ENCODE measurements around the gene THUMPD3.

DNA sequence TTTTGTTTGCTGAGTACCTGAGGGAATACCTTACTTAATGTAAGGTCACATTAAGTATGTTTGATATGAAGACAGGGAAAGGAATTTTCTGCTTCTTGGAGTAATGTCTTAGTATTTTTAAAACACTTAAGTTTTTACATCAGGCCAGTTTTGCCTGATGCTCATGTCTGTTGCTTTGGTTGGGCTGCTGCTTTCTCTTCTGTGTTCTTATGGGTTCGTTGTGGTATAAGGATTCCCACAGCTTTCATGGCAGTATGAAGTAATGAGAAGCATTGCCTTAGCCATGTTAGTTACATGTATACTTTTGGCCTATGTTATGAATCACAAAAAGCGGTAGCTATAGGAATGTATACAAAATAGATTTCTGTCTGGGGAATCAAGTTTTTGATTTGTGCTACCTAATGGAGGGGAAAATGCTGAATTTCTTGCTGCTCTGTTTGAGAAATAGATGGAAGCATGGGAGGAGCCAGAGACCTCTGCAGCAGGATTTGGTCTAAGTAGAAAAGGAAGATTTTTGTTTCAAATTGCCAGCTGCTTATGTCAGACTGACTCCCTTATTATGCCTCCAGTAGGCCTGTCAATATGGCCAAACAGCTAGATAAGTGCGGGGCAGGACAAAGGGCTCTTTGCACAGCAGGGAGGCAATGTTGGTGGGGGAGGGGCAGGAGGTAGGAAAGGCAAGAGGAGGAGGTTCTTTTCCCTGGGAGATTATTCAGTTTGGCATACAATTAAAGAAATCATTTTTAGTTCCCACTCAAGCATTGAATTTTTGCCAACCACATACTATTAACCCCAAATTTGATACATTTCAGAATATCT lies 39.8 kb downstream of the THUMPD3 start:
- TF ChIP-seq, protein P1, sequence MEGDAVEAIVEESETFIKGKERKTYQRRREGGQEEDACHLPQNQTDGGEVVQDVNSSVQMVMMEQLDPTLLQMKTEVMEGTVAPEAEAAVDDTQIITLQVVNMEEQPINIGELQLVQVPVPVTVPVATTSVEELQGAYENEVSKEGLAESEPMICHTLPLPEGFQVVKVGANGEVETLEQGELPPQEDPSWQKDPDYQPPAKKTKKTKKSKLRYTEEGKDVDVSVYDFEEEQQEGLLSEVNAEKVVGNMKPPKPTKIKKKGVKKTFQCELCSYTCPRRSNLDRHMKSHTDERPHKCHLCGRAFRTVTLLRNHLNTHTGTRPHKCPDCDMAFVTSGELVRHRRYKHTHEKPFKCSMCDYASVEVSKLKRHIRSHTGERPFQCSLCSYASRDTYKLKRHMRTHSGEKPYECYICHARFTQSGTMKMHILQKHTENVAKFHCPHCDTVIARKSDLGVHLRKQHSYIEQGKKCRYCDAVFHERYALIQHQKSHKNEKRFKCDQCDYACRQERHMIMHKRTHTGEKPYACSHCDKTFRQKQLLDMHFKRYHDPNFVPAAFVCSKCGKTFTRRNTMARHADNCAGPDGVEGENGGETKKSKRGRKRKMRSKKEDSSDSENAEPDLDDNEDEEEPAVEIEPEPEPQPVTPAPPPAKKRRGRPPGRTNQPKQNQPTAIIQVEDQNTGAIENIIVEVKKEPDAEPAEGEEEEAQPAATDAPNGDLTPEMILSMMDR (IDR thresholded peaks at IDR 0.05): no peak
- TF ChIP-seq POLR2A (IDR thresholded peaks at IDR 0.05): no peak

Data from prostate gland (tissue), 2 donors.